Measurements from ENCODE around the gene ADORA1.

Gene ADORA1

GRCh38 chr1:203142684-203143408 lies 15.3 kb downstream of the ADORA1 start:
- DNase-seq = no peak

GRCh38 chr1:203143641-203144040 lies 16.1 kb downstream of the ADORA1 start:
- no peak for DNase-seq

GRCh38 chr1:203144661-203145060 lies 17.1 kb downstream of the ADORA1 start:
- DNase-seq = no peak

GRCh38 chr1:203145321-203146041 lies 18.0 kb downstream of the ADORA1 start:
- no peak for DNase-seq

GRCh38 chr1:203146042-203146369 lies 18.5 kb downstream of the ADORA1 start:
- DNase-seq = no peak

GRCh38 chr1:203146537-203146936 lies 19.0 kb downstream of the ADORA1 start:
- DNase-seq = no peak

- DNase-seq = no peak
Measured at GRCh38 chr1:203147376-203147775, 19.9 kb downstream of the ADORA1 start.

- DNase-seq = no peak
Measured at GRCh38 chr1:203148127-203148526, 20.6 kb downstream of the ADORA1 start.

- no peak for DNase-seq
Measured at GRCh38 chr1:203148579-203148978, 21.1 kb downstream of the ADORA1 start.

- no peak for DNase-seq
Measured at GRCh38 chr1:203149188-203149840, 21.8 kb downstream of the ADORA1 start.

- DNase-seq = no peak
Measured at GRCh38 chr1:203150511-203151297, 23.2 kb downstream of the ADORA1 start.

GRCh38 chr1:203151362-203152157 lies 24.0 kb downstream of the ADORA1 start:
- DNase-seq = no peak

- DNase-seq = no peak
Measured at GRCh38 chr1:203152158-203153034, 24.9 kb downstream of the ADORA1 start.

GRCh38 chr1:203153051-203153988 lies 25.8 kb downstream of the ADORA1 start:
- no peak for DNase-seq

- DNase-seq = peak; percentile 64 to 69
Measured at GRCh38 chr1:203153989-203154821, 26.7 kb downstream of the ADORA1 start.

- DNase-seq = no peak
Measured at GRCh38 chr1:203156280-203156679, 28.8 kb downstream of the ADORA1 start.

- no peak for DNase-seq
Measured at GRCh38 chr1:203158423-203158822, 30.9 kb downstream of the ADORA1 start.

GRCh38 chr1:203158960-203159665 lies 31.6 kb downstream of the ADORA1 start:
- no peak for DNase-seq

Measured in inflammatory macrophage (primary cell).